Raji (cell line): ENCODE measurements around the gene TRIM9.

ENCODE experiments used
- POLR2A ChIP-seq: IDR thresholded peaks from 2 replicates; pipeline ENCODE4 v1.6.1; 2011; ENCODE audit warnings: low read depth, low read length, control low read depth; ENCODE audit not compliant: insufficient read depth

Gene TRIM9

DNA sequence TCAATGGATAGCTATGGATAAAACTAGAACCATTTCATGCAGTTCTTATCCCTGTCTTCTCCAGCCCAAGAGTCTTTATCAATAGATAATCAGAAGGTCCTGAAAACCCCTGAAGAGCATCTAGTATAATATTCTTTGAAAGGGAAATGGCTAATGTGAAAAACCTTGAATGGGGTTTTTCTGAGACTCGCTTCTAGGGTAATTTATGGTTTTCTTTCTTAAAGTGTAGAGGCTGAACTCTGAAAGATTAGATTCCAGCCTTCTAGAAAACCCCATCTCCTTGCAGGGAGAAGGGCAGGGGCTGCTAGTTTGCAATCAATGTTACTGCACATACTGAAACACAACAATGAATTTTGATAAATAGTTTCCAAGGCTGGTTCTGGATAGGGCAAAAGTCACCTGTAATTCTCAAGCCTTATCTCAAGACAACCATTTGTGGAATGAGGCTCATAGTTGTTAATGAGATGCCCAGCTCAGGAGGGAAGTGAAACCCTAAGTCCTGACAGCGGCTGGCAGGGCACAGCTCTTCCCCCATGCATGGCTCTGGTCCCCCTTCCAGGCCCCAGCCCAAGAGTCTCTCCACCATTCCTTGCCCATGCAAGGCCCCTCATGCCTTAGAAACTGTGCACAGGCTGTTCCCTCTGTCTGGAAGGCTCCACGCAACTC is 116.9 kb downstream of the TRIM9 start:
- TF ChIP-seq POLR2A, result no peak

DNA sequence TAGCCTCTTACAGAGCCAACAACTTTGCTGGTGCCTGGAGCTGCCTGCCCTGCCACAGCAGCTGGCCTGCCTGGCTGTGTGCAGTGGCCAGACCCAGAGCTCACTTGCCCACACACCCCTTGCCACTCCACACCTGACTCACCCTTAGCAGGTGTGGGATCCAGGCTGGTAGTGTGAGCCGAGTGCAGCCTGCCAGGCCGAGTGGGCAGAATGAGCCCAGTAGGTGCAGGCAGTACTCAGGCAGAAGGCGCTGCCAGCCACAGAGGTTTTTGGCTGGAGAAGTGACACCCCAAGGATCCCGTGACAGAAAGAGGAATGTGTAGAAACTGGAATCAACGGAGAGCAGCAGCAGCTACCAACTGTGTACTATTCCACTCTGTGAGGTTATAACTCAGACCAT is 120.8 kb downstream of the TRIM9 start:
- TF ChIP-seq POLR2A, result no peak

DNA sequence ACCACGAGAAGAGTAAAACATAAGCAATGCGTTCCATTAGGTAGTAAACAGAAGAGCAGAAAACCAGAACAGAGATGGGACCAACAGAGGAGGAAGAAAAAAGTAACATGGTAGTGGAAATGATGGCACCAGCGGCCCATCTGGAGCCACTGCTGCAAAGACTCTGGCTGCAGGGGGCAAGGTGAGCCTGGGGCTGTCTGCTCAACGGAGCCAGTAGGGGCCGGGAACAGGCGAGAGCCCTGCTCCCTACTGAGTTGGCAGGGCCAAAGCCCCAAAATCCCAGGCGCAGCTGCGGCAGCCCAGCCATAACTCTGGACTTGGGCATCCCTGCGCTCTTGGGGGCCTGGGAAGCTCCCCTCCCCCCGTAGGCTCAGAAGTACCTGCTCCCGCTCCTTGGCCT is 122.2 kb downstream of the TRIM9 start:
- no peak for TF ChIP-seq POLR2A

DNA sequence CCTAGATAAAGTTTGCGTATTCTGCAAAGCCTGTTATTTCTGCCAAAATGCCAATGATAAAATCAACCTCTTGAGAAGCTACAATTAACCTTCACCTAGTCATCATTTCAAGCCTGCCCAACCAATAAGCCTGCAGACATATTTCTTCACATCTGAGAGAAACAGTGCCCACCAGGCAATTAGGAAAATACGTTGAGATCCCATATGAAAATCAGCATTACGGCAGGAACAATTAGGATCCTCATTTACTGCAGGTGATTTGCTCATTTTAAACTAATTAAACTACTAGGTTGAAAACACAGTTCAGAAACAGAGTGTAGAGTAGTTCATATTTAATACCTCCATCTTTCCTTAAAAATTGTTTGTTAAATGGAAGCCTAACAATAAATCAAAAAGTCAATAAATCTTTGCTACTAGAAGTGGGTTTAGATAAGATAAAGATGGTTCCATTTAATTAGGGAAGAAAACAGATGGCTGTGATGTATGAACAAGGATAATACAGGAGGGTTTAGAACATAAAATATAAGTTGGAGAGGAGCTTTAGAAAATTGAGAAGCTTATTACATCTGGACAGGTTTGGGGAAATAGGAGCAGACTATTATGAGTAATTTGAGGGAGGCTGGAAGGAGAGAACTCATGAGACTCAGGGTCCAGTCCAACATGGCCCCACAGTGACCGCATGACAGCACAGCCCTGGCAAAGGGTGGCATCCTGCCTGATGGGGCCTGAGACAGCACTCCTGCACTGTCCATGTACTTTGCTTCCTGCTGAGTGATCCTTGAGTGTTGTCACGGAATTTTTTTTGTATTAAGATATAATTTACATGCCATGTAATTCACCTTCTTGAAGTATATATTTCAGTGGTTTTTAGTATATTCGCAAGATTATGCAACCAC is 123.8 kb downstream of the TRIM9 start:
- no peak for TF ChIP-seq POLR2A

DNA sequence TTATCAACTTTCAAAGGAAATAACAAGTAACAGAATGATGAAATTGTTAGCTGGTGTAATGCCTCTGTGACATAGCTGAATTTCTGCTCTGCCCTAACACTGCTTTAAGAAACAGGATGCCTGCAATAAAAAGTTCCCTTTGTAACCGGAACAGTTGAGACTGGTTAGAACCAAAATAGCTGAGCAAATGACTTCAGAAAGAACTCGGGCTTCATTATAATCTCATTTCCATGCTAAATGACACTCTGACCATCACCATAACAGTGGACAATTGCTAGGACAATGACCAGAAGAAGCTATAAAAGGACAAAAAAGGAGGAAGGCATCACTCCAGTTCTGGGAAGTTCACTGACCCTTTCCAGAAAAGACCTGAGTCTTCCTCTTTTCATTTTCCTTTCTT is 127.1 kb downstream of the TRIM9 start:
- TF ChIP-seq POLR2A, result no peak

DNA sequence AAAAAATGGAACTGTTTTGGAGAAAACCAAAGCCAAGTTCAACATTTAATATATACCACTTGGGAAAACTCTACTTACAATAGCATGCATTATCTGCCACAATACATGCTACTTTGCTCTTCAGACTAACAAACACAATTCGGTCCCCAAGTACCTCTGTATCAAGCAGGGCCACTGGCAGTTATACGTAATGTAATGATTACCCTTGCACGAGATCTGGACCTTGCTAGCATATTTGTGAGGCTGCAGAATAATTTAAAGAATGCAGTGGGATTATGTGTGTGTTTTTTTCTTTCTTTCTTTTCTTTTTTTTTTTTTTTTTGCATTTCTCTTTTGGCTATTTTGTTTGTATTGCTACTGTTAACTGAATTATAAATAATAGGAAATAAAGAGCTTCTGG is 127.8 kb downstream of the TRIM9 start:
- no peak for TF ChIP-seq POLR2A

DNA sequence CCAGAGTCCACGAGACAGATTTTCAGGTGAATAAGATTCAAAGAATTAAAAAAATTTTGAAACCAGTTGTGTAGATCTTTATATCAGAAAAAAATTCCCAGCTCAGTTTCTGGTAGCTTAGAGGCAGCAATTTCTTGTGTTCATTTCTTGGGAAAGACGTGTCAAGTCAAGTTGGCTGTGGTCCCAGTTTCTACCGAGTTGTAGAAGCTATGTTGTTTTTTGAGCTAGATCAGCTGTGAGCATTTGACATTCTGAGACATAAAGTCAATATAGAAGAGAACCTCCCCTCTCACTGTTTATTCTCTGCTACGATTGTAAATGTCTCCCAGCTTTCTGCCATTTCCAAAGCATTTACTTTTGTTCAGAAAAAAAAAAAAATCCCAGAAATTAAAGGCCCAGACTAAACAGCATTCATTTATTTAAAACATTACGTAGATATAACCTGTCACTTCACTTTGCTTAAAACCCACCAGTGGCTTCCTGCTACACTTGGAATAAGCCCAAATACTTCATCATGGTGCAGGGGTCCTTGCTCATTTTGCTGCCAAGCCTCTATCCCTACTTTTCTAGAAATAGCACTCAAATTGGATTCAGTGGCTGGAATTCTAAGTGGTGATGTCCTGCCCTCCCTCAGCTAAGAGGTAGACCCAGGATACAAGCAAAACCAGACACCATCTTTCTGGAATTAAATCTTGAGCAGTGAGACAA is 130.1 kb downstream of the TRIM9 start:
- TF ChIP-seq POLR2A, result no peak

DNA sequence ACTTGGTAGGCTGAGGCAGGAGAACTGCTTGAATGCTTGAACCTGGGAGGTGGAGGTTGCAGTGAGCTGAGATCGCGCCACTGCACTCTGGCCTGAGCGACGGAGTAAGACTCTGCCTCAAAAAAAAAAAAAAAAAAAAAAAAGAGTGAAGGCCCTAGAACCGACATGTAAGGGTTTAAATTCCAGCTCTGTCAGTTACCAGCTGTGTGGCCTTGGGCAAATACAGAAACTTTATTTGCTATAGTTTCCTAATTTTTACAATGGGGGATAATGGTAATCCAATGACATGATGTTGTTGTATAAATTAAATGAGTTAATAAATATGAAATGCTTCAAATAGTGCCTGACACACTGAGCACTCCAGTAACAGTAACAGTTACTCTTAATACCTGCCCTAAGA is 131.0 kb downstream of the TRIM9 start:
- no peak for TF ChIP-seq POLR2A

DNA sequence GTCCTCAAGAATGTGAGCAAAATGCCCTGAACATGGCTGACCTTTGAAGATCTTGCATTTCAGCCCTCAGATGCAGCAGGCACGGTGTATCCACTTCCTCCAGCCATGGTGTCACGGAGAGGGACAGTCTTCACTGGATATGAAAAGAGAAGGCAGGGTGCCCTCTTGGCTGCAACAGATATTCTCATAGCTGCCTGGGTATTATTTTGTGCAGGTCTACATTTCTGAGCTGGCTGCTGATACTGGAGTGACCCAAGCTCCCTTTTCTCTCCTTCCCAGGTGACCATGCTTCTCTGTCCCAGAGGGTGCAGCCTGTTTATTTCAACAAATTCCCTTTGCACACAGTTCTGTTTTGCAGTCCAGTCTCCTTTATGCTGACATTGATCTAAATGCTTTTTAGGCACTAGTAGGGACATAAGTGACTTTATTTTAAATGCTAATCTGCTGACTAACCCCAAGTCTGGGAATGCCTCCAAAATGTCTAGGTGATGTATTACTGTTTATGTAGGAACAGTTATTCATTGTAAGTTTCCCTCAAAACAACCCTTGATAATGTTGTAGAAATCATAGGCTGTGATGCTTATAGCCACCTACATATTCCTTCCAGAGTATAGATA is 133.2 kb downstream of the TRIM9 start:
- TF ChIP-seq POLR2A, result no peak

DNA sequence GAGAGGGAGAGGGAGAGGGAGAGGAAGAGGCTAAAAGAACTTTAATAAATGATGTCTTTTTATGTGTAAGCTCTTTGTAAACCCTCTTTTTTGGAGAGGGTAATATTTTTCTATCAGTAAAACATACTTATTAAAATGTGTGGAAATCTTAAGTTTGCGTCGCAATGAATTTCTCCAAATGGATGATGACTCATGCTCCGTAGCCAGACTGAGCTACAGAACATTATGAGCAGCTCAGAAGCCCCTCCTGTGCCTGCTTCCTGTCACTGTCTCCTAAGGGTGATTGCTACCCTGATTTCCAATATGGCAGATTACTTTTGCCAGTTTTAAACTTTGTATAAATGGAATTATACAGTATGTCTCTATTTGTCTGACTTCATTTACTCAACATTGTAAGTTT is 137.6 kb downstream of the TRIM9 start:
- no peak for TF ChIP-seq POLR2A

DNA sequence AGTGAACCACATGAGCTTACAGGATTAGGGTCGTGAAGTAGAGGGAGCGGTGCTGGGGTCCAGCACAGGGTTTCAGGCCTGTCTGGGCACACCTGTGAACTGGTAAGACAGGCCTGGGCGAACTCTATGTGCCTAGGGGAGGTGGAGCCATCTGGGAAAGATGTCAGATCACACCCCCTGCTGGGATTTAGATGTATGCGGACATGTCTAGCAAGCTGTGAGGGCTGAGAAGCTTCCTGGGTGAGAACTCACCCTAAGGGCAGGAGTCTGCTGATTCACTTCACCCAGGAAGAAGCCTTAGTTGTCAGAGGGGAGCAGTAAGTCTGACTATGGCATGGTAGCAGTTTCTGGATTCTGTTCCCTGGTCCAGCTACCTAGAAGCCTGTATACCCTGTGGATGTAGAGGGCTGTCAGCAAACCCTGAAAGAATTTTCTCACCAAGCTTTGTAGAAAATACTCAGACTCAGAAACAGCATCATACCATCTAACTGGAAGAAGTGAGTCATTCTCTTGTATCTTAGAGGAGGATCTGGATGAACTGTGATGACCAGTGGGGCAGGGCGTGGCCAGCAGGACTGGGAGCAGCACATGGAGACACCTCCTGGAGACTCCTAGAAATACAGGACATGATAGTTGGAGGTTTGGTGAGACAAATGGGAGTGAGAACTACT is 139.4 kb downstream of the TRIM9 start:
- TF ChIP-seq POLR2A, result no peak

DNA sequence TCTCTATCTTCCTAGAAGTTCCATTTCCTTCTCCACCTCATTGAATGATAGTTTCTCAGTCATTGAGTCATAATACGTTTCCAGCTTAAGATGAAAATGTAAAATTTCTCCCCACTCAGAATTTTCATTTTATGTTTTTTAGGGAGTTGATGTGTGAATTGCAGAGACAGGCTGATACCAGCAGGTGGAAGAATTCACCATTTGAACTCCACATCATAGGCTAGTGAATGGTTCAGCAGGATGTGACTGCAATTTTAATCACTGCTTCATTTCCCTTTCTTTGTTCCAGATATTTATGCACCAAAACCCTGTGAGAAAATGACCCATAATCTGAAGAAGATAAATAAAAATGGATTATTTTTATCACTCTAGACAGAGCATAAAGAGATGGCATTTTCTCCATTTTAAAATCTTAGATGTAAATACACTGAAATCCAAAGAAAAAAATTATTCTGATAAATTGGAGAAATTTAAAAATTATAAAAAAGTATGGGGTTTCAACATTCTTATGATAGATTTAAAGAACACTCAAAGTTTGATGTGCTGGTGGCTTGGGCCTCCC is 140.0 kb downstream of the TRIM9 start:
- TF ChIP-seq POLR2A, result no peak

DNA sequence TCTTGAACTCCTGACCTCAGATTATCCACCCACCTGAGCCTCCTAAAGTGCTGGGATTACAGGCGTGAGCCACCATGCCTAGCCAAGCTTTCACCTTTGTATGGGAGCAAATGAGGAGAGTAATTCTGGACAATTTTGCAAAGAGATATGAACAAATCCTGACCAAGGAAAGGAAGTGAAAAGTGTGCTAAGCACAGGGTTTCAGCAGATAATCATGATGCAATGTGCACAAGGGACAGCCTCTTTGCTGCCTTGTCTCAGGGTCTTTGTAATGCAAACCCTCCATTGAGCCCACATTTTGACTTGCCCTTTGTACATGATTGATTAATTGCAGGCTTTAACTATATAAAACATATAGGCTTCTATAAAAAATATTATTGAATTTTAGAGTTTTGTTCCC is 141.4 kb downstream of the TRIM9 start:
- TF ChIP-seq POLR2A, result no peak

DNA sequence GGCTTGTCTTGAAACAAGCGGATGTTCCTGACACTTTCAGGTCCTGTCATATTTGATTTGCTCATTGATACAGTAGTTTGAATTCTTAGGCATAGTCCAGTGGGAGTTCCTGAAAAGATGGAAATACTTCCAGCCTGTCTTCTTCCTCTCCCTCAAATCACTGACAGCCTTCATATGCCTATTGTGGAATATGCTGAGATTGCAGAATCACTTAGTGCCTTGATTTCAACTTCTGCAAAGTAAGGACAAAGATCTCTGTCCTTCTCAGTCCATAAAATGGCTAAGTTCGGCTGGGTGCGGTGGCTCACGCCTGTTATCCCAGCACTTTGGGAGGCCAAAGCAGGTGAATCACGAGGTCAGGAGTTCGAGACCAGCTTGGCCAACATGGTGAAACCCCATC is 143.9 kb downstream of the TRIM9 start:
- no peak for TF ChIP-seq POLR2A

DNA sequence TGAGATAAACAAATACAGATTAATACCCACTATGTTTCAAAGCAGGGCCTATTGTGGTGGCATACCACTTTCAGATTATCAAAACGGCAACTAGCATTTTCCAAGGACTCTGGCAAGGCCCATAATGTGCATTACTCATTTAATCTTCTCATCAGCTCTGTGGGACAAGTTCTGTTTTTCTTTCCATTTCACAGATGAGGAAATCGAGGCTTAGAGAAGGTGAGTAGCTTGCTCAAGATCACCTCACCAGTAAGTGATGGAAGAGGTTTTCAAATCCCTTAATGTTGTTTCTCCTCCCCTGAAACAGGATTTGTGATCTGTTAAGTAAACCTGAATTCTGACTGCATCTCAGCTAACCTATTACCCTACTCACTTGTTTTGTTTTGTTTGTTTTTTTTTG is 146.7 kb downstream of the TRIM9 start:
- TF ChIP-seq POLR2A, result no peak
